GM19328 (cell line): ENCODE measurements around the gene GATA6.

Source experiments
- ATAC-seq: cut with Tn5 transposase; IDR thresholded peaks from one replicate; pipeline ENCODE4 v1.9.1; 2021; ENCODE audit warnings: mild to moderate bottlenecking, moderate library complexity; ENCODE audit not compliant: unreplicated experiment

Gene GATA6

DNA sequence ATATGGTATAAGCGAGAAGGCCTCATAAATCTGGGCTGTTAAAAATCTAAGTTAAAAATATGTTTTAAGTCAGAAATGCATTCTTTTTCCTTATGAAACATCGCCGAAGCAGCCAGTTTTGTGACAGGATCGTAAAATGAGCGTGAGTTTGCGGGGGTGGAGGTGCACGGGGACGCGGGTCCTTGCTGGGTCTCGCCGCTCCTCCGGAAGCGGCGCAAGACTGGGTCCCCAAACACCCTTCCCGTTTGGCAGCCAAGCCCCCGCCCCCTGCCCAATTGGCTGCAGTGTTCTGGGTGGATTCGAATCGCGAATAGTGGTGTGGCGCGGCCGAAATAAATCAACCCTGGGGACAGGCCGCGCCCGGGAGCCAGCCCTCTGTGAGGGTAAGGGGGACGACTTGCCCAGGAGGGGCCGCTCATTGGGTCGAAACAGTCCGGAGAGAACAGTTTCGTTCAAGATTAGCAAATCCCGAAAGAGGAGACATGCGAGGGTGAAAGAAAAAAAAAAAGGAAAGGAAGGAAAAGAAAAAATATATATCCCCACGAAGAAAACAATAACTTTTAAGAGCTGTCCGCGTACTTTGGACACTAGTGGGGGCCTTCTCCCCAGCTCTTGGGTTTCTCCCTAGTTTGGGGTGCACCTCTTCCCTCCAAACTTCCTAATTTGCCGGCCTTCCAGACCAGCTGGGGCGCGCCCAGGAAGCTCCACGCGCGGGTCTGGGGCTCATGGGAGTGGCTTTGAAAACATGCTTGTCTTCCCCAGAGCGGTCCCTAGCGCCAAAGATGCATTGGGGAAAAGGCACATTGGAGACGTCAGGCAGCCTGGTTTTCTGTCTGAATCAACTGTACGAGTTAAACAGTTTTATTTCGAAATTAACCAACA is 3.1 kb upstream of the GATA6 start:
- no peak for ATAC-seq

DNA sequence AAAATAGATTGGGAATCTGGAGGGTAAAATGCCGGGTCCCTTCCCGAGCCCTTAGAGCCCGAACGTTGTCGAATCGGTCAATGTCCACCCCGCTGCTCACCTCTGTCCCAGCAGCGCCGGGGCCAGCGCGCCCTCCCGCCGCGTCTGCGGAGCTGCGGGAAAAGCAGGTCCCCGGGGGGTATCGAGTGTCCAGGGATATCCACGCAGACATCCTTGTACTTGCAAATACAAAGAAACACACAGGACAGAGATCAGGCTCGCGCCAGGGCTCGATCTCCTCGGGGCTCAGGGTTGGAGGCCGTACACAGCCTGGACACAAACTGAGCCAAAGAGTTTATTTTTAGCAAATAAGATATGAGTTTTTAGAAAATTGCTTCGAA is 2.3 kb upstream of the GATA6 start:
- no peak for ATAC-seq

DNA sequence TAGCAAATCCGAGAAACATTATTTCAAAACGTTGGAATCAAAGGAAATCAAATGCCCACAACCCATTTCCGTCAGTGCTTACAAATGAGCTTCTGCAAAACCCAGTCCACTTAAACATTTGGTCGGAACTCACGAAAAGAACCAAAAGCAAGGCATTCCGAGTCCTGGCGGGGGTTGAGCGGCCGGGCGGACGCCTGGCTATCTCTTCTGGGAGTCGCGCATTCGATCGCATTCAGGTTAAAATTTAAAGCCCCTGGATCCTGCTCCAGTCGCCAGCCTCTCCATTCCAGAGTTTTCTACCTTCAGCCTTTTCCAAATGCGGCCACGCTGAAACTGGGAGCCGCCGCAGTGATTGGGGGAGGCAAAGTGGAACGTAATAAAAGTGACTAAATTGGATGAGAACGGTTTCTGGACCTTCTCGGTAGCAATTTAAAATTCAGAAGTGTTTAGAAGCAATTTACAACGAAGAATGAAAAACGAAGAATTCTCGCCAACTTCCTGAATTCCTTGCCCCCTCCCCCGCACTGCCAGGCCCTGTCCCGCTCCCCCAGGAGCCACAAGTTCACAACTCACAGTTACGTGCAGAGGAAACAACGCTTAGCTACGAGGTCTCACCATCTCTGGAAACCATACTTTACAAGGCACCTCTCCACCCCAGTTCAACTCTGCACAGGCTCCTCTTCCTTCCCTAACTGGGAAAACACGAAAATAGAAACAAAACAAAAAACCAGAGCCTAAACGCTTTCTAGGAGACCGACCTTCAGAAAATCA is 1.7 kb upstream of the GATA6 start:
- no peak for ATAC-seq

DNA sequence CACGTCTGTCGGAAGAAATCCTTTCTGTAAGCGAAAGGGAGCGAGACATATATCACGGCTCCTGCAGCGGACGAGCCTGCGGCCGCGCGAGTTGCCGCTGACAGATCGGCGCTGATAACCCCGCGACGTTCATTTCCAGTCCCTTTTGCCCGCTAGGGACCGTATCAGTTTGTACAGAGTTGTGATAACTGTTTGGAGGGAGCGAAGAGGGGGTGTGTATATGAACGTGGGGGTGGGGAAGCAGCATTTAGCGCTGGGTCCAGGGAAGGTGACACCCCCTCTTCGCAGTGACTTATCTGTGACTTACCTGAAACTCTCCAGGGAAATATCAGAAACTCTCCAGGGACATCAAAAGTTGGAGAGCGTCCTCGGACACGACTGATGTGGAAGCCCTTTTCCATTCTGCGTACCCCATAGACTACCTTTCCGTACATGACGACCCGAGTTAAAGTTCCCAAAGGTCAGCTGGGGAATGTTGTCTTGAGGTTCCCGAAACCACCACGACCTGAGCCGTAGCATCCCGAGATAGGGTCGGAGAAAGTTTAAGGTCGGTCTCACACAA is 948 bp upstream of the GATA6 start:
- ATAC-seq = no peak

DNA sequence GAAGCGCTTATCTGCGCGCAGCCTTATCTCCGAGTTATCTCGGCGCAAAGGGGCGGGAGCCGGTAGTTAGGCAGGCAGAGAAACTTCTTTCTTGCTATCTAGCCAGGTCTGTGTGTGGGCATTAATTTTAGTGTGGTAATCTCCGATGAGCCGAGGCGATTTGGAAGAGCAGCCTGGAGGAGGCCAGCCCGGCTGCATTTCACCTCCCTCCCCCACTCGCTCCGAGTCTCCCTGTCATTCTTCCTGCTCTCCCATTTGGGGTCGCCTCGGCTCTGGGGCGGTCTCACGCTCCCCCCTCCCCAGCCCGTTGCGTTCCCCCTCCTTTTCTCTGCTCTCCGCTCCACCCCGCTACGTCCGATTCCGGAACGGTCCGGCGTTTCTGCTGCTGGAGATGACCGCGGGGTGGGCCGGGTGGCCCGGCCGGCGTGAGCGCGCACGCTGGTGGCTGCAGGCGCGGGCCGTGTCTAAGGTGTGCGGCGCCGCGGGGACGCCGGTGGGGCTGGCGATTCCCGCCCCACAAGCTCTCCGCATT is 566 bp downstream of the GATA6 start:
- no peak for ATAC-seq

DNA sequence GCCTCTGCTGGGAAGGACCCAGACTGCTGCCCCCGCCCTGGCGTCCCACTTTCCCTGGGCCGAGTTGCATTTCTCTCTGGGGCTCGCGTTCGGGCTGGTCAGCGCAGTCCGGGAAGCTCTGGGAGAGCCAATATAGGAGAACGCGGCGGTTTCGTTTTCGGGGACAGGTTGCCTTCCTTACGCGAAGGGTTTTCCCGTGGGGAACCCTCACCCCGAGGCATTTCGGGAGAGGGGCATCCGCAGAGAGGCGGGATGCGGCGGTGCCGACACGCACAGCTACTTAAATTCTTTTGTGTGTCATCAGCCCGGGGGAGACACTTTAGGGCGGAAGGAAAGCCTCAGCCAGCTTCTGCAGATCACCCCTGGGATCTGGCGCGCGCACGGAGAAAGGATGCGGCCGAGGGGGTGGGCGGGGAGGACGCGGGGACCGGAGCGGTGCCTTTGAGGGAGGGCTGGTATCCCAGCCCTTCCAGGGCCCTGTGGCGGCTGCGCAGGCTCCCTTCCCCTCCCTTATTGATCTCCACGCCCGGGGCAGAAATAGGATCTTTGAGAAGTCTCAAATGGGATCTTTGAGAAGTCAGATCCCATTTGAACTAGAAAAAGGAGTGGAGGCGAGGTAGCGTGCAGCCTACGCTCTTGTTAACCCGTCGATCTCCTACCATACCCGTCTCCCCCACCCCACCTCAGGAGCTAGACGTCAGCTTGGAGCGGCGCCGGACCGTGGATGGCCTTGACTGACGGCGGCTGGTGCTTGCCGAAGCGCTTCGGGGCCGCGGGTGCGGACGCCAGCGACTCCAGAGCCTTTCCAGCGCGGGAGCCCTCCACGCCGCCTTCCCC is 1.2 kb downstream of the GATA6 start:
- ATAC-seq = no peak

DNA sequence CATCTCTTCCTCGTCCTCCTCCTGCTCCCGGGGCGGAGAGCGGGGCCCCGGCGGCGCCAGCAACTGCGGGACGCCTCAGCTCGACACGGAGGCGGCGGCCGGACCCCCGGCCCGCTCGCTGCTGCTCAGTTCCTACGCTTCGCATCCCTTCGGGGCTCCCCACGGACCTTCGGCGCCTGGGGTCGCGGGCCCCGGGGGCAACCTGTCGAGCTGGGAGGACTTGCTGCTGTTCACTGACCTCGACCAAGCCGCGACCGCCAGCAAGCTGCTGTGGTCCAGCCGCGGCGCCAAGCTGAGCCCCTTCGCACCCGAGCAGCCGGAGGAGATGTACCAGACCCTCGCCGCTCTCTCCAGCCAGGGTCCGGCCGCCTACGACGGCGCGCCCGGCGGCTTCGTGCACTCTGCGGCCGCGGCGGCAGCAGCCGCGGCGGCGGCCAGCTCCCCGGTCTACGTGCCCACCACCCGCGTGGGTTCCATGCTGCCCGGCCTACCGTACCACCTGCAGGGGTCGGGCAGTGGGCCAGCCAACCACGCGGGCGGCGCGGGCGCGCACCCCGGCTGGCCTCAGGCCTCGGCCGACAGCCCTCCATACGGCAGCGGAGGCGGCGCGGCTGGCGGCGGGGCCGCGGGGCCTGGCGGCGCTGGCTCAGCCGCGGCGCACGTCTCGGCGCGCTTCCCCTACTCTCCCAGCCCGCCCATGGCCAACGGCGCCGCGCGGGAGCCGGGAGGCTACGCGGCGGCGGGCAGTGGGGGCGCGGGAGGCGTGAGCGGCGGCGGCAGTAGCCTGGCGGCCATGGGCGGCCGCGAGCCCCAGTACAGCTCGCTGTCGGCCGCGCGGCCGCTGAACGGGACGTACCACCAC is 2.1 kb downstream of the GATA6 start:
- no peak for ATAC-seq

DNA sequence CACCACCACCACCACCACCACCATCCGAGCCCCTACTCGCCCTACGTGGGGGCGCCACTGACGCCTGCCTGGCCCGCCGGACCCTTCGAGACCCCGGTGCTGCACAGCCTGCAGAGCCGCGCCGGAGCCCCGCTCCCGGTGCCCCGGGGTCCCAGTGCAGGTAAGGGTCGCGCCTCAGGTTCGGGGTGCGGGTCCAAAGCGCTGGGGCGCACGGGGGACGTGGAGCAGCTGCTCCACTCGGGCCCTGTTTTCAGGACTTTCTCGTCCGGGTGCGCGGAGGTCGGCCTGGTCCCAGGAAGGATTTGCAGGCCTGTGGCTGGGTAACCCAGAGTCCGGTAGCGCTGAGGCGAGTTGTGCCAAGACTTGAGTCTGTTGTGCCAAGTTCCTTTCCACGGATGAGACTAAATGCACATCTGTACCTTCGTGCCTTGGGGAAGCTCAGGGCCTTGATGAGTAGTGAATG is 2.8 kb downstream of the GATA6 start:
- no peak for ATAC-seq

DNA sequence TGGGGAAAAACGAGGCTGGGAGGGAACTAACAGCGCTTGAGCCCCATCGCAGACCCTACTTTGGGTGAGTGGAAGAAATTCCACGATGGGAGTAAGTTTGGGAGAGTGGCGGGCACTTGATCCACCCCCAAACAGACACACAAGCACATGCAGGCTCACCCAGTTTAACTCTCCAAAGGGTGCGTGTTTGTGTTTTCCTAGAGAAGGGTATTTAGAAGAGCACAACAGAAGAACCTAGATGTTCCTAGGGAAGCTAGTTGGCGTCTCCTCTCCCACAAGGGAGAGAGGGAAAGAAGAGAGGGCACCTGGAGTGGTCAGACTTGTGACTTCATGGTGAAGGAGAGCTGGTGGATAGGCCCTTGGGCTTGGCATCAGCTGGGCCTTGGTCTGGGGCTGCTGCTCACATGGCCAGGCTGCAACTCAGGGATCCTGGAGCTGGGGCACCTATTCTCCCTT is 3.2 kb downstream of the GATA6 start:
- ATAC-seq = no peak

DNA sequence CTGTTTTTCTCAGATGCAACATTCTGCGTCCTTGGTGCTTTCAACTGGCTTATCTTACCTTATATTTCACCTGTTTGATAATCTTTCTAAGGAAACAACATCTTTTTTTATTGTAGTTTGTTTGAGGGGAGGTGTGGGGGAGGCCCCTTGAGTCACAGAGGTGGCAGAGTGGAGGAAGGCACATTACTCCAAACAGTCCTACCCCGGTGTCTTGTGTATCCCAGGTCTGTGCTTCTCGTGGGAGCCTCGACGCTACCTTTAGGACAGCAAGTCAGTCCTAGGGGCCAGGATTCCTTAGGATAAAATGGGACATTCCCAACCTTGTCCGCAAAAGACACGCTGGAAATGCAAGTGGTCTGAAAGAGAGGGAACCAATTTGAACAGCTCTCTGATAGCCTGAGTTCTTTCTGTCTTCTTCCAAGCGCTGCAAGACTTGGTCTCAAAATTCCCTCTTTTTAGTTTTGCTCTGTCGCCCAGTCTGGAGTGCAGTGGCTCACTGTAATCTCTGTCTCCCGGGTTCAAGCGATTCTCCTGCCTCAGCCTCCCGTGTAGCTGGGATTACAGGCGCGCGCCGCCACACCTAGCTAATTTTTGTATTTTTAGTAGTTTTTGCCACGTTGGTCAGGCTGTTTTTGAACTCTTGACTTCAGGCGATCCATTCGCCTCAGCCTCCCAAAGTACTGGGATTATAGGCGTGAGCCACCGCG is 4.0 kb downstream of the GATA6 start:
- ATAC-seq = no peak

DNA sequence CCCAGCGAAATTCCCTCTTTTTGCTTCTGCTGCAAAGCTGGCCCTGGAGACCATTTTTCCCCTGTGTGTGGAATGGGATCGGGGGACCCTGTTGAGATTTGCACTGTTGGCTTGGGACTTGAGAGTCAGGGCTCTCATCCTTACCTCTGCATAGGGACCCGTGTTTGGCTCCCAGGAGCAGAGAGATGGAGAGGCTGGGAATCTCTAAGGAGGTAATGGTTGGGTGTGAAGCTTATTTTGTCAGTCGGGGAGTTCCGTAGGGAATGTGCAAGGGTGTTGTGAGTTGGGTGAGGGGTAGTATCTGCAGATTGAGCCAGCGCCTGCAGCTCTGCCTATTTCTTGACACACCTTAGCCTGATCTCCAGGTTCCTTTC is 4.5 kb downstream of the GATA6 start:
- no peak for ATAC-seq

DNA sequence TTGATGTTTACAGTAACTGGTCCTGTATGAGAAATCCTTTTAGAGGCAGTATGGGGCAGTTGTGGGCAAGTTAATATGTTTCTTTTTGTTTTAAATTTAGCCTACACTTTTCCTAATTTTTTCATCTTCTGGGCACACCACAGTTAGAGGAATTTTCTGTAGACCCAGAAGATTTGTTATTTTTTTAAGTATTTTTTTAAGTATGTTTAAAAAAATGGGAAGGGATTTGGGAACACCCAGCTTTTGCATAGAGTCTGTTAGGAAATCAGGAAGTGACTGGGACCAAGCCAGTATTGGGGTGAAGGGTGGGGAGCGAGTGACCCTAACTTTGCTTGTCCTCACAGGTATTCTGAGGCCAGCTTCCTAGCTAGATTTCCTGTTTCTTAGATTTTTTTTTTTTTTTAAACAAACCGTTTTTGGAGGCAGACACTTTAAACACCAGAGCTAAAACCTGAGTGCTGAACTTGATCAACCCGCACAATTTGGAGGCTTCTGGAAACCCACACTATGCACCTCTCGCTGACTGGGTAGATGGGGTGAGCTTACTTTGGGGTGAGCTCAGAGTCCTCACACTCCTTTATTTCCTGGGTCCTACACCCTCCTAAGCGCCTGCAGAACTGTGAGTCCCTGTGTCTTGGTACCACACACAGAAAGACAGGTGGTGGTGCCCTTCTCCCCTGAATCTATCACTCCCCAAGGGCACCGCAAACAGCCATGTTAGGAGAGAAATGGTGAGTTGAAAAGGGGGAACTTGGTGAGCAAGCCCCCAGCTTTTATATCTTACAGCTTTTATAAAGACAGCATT is 5.2 kb downstream of the GATA6 start:
- no peak for ATAC-seq

DNA sequence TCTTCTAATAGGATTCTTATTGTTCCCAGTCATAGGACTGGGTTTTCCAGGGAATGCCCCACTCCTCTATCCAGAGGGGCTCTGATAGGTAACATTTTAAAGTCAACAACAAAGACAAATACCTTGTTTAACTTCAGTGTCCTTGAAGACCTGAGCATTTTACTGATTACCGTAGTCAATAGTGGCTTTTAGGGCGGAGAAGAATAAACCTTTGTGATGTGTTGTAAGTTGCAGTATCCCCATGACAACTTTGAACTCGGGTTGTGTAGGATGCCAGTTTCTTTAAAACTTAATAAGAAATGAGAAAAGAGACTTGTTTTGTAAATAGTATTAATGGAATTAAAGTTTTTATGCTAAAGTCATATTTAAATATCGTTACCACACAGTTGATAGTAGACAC is 6.0 kb downstream of the GATA6 start:
- ATAC-seq = no peak

DNA sequence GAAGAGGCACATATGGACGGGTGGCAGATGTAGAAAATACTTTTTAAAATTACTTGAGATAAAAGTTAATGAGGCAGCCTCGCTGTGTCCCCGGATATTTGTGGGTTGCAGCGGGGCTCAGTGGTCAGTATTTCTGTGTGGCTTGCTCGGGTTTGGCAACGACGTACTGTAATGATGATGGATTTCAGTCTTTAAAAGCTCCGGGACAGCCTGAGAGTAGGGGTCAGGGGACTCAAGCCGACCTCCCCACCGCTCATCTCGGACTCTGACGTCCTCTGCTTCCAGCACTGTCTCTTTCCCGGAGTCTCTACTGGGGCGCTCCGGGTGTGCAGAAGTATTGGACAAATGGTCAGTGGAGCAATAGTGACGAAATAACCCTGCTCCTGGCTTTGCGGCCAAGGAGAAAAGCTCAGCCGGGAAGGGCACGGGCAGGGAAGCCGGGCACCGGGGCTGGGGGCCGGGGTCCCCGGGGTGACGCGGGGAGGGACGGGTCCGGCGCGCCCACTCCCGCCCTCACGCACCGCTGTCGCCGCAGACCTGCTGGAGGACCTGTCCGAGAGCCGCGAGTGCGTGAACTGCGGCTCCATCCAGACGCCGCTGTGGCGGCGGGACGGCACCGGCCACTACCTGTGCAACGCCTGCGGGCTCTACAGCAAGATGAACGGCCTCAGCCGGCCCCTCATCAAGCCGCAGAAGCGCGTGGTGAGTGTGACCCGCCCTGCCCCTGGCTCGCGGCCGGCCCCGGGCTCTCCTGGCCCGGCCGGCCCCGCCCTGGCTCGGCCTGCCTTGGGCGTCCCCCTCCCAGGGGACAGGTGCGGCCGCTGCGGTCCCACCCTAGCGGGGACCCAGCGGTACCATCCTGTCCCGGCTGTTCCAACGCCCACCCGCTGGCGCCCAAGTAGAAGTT is 7.3 kb downstream of the GATA6 start:
- no peak for ATAC-seq

DNA sequence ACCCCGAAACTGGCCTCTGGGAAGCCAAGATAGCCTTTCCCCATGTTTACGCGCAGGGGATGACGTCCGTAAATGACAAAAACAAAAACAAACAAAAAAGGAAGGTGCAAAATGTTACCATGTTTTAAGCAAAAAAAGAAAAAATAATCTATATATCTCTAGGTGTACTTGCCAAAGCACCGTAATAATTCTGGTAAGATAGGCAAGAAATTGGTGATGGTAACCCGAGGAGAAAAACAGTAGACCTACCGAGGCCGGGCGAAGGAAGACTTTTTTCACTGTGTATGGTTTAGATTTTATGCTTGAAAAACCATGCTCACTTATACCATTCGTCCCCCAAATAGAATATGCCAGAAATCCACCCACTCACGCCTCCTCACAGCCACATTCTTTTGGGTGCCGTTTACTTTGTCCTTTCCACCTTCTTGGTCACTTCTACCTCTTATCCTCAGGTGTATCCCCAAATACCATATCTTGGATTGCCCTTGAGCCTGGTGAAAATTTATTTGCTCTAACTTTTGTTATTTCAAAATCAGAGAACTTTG is 8.0 kb downstream of the GATA6 start:
- no peak for ATAC-seq

DNA sequence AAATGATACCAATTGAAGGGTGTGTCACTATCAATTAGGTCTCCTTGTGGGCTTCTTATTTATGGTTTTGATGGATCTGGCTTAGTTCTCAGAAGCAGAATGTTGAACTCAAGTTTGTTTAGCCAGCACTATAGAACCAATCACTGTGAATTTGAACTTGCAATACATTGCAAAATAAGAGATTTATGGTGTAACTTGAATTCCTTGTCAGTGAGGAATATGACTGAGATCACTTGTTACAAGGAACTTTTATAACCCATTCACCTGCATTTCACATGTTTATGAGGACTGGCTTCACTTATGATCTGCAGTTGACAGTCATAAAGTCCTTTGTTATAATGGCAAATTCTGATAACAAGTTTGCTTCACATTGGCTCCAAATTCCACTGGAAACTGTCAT is 9.8 kb downstream of the GATA6 start:
- ATAC-seq = no peak

DNA sequence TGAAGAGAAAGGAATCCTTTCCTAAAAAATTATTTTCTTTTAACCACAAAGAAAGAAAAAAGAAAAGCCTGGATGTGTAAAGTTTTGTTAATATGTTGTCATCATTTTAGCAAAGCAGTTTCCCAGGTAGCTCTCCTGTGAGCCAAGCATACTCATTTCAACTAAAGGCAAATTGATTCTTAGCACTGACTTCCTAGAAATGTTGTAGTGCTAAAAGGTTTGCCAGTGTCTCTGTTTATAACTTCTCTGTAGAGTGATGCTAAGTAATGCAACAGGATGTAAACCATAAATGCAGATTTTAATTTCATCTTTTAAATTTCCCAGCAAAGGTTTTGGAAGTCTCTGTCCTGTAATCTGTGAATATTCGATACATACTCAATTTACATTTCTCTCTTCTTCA is 10.2 kb downstream of the GATA6 start:
- no peak for ATAC-seq
